ENCODE results near the gene KCNG2. TPM values are rescaled to one million over a fixed set of nuclear protein-coding genes. Genes with fewer than 3 reads are reported as not detected.

The KCNG2 gene
- total and polyA plus RNA-seq, 2 donors (not counting 1 experiment from before 2014, with no cell fraction given), result not detected

DNA sequence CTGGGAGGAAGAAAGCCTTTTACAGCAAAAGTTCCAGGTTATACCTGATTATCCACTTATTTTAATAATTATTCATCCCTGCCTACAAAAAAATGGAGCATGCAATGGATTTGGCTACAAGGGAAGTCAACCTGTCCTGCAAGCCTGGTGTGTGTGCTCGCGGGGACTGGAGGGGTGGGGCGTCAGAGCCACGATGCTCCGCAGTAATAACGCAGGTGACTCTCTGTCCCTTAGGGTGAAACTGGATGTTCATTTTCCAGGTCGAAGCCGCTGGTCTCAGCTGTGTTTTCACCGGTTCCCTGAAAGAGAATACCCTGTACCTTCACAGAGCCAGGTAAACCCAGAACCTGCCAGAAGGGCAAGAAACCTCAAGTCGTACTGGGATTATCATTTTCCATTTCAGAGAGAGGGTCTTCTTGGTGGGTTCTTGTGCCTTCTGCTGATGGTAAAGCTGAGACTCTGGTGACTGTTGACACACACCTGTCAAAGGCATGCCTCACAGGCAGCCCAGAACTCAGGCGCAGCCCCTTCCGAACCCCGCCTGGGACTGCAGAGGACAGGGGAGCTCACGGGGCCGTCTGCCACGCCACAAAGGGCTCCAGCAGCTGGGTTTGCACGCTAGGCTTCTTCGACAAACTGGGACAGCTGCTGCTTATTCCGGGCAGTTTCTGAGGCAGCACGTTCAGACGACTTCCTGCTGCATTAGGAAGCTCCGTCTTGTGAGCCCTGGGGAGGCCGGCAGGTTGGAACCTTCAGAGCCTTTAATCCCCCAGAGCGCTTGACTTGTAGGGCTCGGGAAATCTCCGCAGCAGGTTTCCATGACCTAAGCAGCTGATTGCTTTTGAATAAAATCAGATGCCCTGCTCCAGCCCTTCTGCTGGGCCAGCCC lies 58.6 kb downstream of the KCNG2 start:
- H3K27ac Mint-ChIP-seq, result no peak overlapping the region
- no peaks in the 10 kb centered on the region for H4K20me1 ChIP-seq (ENCODE audit: control insufficient read depth, insufficient read depth, low read length, poor library complexity, severe bottlenecking)
- H3K4me3 Mint-ChIP-seq, result peak overlapping the region; percentile 65
- H3K4me1 ChIP-seq (ENCODE audit: control insufficient read depth in 2 of 2, insufficient read depth in 2 of 2, low read length in 2 of 2), result peaks cover 25 to 26% of the 10 kb centered on the region in 2 donors
- no peaks in the 10 kb centered on the region for H3K79me2 ChIP-seq (ENCODE audit: control insufficient read depth, insufficient read depth, low read length)
- peak; percentile 50 for DNase-seq
- H3K4me2 ChIP-seq (replicated peaks; ENCODE audit: low read depth, low read length, poor library complexity, severe bottlenecking), result peak overlapping the region; percentile 85
- H3K27me3 ChIP-seq (replicated peaks in 1 of 4; ENCODE audit: control extremely low read depth in 1 of 4, control insufficient read depth in 3 of 4, insufficient read depth in 4 of 4, low read length in 3 of 4), result peaks cover 0 to 7% (median 0%) of the 10 kb centered on the region in 4 experiments
- peak overlapping the region in 4 of 5 experiments; percentile 16 to 44 (median 30) for H3K4me3 ChIP-seq (ENCODE audit: control extremely low read depth in 1 of 5, extremely low read depth in 1 of 5, insufficient read depth in 1 of 5, low read depth in 2 of 5, low read length in 4 of 5)
- peaks cover 5% of the 10 kb centered on the region for H3K27me3 Mint-ChIP-seq
- no peak overlapping the region for H3K27ac ChIP-seq (ENCODE audit: low read length in 2 of 2)
- peaks cover 0 to 3% (median 1%) of the 10 kb centered on the region in 3 donors for H3K9me3 ChIP-seq (ENCODE audit: control extremely low read depth in 1 of 3, control insufficient read depth in 2 of 3, insufficient read depth in 1 of 3, low read length in 2 of 3)
- H3K9me3 Mint-ChIP-seq (ENCODE audit: insufficient read depth), result no peaks in the 10 kb centered on the region
- H3K9ac ChIP-seq (ENCODE audit: low read length), result peak overlapping the region; percentile 53
- WGBS (ENCODE audit: insufficient coverage), result 39% methylated on average over 26 of the region's 26 CpGs
- ATAC-seq (ENCODE audit: low read depth), result peak; percentile 34
- no peaks in the 10 kb centered on the region for H3K36me3 ChIP-seq (replicated peaks in 1 of 2; ENCODE audit: control extremely low read depth in 1 of 2, control insufficient read depth in 1 of 2, extremely low read depth in 1 of 2, insufficient read depth in 2 of 2, low read length in 1 of 2)
- CTCF ChIA-PET, result no interaction called here
- POLR2A ChIA-PET, result interaction anchor here (0.9 kb wide), 1 partner anchor 133 kb away, joined by 4 read pairs; no protein-coding TSS in a partner anchor
- H3K4me1 Mint-ChIP-seq, result peaks cover 32% of the 10 kb centered on the region
- TF ChIP-seq, protein P1, sequence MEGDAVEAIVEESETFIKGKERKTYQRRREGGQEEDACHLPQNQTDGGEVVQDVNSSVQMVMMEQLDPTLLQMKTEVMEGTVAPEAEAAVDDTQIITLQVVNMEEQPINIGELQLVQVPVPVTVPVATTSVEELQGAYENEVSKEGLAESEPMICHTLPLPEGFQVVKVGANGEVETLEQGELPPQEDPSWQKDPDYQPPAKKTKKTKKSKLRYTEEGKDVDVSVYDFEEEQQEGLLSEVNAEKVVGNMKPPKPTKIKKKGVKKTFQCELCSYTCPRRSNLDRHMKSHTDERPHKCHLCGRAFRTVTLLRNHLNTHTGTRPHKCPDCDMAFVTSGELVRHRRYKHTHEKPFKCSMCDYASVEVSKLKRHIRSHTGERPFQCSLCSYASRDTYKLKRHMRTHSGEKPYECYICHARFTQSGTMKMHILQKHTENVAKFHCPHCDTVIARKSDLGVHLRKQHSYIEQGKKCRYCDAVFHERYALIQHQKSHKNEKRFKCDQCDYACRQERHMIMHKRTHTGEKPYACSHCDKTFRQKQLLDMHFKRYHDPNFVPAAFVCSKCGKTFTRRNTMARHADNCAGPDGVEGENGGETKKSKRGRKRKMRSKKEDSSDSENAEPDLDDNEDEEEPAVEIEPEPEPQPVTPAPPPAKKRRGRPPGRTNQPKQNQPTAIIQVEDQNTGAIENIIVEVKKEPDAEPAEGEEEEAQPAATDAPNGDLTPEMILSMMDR (IDR thresholded peaks at IDR 0.05), result no peak
- no peak for TF ChIP-seq EZH2 (IDR thresholded peaks at IDR 0.05; ENCODE audit: borderline replicate concordance, insufficient read depth, low read depth, low read length, poor library complexity, severe bottlenecking)
- intact Hi-C loops (cut with micrococcal nuclease), result no loop called here
- peak overlapping the region; percentile 79 for H2AFZ ChIP-seq (ENCODE audit: insufficient read depth, low read depth, low read length, poor library complexity, severe bottlenecking)
